Right atrium auricular region (tissue), 2 donors: ENCODE measurements around the gene GBP6. TPM values are rescaled to one million over a fixed set of nuclear protein-coding genes. Genes with fewer than 3 reads are reported as not detected.

ENCODE experiments used
- DNase-seq: peaks from one replicate; pipeline ENCODE4 v3.0.0-alpha.2; 2019; ENCODE audit warnings: low spot score
- H3K27ac ChIP-seq, 2 donors: fragments of 200-600 bp; sonication (generic); 1 replicate in 1 of 2; 2 replicates in 1 of 2; pipeline ENCODE4 v1.5.1; 2016 to 2019
- H3K27me3 ChIP-seq, 2 donors: fragments of 200-600 bp; sonication (generic); one replicate each; pipeline versions ENCODE4 v1.5.1 to v1.6.0; 2017 to 2019
- H3K36me3 ChIP-seq: fragments of 200-600 bp; sonication (generic); one replicate; pipeline ENCODE4 v1.5.1; 2016
- H3K4me1 ChIP-seq, 2 donors: fragments of 200-600 bp; sonication (generic); one replicate each; pipeline versions ENCODE4 v1.5.1 to v1.6.0; 2017 to 2019
- H3K4me3 ChIP-seq, 2 donors: fragments of 200-600 bp; sonication (generic); 1 replicate in 1 of 2; 2 replicates in 1 of 2; pipeline ENCODE4 v1.5.1; 2017 to 2019; ENCODE audit warnings: mild to moderate bottlenecking in 1 of 2, moderate library complexity in 1 of 2
- H3K9me3 ChIP-seq, 2 donors: fragments of 200-600 bp; sonication (generic); one replicate each; pipeline ENCODE4 v1.5.1; 2019
- CTCF ChIP-seq, 2 donors: fragments of 200-600 bp; sonication (generic); IDR thresholded peaks; one replicate each; pipeline ENCODE4 v1.5.1; 2019; ENCODE audit warnings: antibody characterized with exemption in 2 of 2
- total RNA-seq, 2 donors: library from RNA; depleted of rRNA; stranded (reverse); fragments of >200 nt; gene quantifications; one replicate each; pipeline ENCODE4 v1.1.0, GENCODE V29; 2016

Gene GBP6, protein sequence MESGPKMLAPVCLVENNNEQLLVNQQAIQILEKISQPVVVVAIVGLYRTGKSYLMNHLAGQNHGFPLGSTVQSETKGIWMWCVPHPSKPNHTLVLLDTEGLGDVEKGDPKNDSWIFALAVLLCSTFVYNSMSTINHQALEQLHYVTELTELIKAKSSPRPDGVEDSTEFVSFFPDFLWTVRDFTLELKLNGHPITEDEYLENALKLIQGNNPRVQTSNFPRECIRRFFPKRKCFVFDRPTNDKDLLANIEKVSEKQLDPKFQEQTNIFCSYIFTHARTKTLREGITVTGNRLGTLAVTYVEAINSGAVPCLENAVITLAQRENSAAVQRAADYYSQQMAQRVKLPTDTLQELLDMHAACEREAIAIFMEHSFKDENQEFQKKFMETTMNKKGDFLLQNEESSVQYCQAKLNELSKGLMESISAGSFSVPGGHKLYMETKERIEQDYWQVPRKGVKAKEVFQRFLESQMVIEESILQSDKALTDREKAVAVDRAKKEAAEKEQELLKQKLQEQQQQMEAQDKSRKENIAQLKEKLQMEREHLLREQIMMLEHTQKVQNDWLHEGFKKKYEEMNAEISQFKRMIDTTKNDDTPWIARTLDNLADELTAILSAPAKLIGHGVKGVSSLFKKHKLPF
- total RNA-seq: under 1 TPM in 1 of 2 donors, not detected in 1; 0.19 TPM

- H3K27ac ChIP-seq: no peak within 1 kb of the TSS
- no peak for DNase-seq
- TF ChIP-seq CTCF (IDR thresholded peaks at IDR 0.05): no peak
- no peaks in the 10 kb centered on the region for H3K27me3 ChIP-seq
- no peaks in the 10 kb centered on the region for H3K9me3 ChIP-seq
- no peak within 1 kb of the TSS for H3K4me3 ChIP-seq
- peaks cover 0 to 14% of the 10 kb centered on the region in 2 donors for H3K4me1 ChIP-seq
- no peaks in the 10 kb centered on the region for H3K36me3 ChIP-seq
Measured at GRCh38 chr1:89363638-89364536, at the start of gene GBP6. Gene GBP6 (plus strand): TSS chr1:89364059. CDS start chr1:89368552, 4,493 bp downstream.

DNA sequence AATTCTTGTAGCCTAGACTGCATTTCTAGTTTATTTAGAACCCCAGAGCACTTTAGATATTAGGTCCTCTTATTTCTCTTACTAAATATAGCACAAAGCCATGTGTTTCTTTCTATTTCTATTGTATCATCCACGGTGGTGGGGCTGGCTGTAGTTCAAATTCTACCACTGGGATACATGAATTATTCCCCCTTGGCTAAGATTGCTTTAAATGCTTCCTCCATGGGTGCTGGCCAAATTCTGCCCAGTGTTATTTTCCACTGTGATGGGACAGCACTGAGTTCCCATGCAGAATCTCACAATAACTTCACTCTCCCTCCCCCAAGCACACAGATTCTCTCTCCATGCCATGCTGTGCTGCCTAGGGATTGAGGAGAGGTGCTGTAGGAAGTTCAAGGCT, 41.5 kb upstream of the GBP6 start:
- Histone ChIP-seq H3K4me1 (no peaks in the 10 kb centered on the region), H3K27me3 (no peaks in the 10 kb centered on the region), H3K9me3 (peaks cover 0 to 15% of the 10 kb centered on the region in 2 donors), H3K36me3 (no peaks in the 10 kb centered on the region), H3K4me3 (no peak overlapping the region), H3K27ac (no peak overlapping the region)
- DNase-seq: no peak
- TF ChIP-seq CTCF (IDR thresholded peaks at IDR 0.05): no peak

GRCh38 chr1:89331890-89332289, 32.0 kb upstream of the GBP6 start:
- no peak for TF ChIP-seq CTCF (IDR thresholded peaks at IDR 0.05)

DNA sequence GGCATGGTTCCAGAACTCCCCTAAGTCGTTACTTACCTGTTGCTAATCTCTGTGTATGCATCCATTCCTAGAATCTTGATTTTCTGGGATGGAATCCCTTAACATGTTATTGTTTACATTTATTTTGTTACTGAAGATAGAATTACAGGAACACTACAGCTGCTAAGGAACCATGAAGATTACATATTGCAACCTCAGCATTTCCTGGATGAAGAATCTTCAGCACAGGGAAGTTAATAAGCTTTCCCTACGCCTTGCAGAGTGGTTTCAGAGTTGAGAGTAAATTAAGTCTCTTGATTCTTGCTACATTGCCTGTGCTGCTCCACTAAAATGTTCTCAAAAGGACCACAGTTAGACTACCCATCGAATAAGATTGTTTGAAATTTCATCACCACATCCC, 31.4 kb upstream of the GBP6 start:
- H3K4me3 ChIP-seq: no peak overlapping the region
- no peaks in the 10 kb centered on the region for H3K4me1 ChIP-seq
- H3K27me3 ChIP-seq: no peaks in the 10 kb centered on the region
- TF ChIP-seq CTCF (IDR thresholded peaks at IDR 0.05): no peak
- no peak for DNase-seq
- no peaks in the 10 kb centered on the region for H3K36me3 ChIP-seq
- no peaks in the 10 kb centered on the region for H3K9me3 ChIP-seq
- no peak overlapping the region for H3K27ac ChIP-seq

More at GRCh38 chr1:89331890-89332289, 32.0 kb upstream of the GBP6 start:
- DNase-seq: no peak
- no peak overlapping the region for H3K27ac ChIP-seq
- H3K9me3 ChIP-seq: no peaks in the 10 kb centered on the region
- no peak overlapping the region for H3K4me3 ChIP-seq
- H3K4me1 ChIP-seq: no peaks in the 10 kb centered on the region
- H3K36me3 ChIP-seq: no peaks in the 10 kb centered on the region
- H3K27me3 ChIP-seq: no peaks in the 10 kb centered on the region

GRCh38 chr1:89335486-89335885, 28.4 kb upstream of the GBP6 start:
- H3K27me3 ChIP-seq: no peaks in the 10 kb centered on the region
- no peaks in the 10 kb centered on the region for H3K4me1 ChIP-seq
- no peak overlapping the region for H3K27ac ChIP-seq
- TF ChIP-seq CTCF (IDR thresholded peaks at IDR 0.05): no peak
- H3K9me3 ChIP-seq: no peaks in the 10 kb centered on the region
- H3K4me3 ChIP-seq: no peak overlapping the region
- H3K36me3 ChIP-seq: no peaks in the 10 kb centered on the region
- DNase-seq: no peak
